CD14-positive monocyte (primary cell): ENCODE data around the gene LRIG1. TPM values are rescaled to one million over a fixed set of nuclear protein-coding genes. Genes with fewer than 3 reads are reported as not detected.

ENCODE experiments used
- DNase-seq, 3 donors: peaks; one replicate each; pipeline ENCODE4 v3.0.0-alpha.2; 2011 to 2022
- H2AFZ ChIP-seq: 2 replicates; pipeline ENCODE4 v1.6.0; 2012; ENCODE audit warnings: mild to moderate bottlenecking, low read depth, low read length, inconsistent platforms; ENCODE audit not compliant: insufficient read depth, poor library complexity, severe bottlenecking
- H3K27ac ChIP-seq, 2 donors: 1 replicate in 1 of 2; 2 replicates in 1 of 2; pipeline ENCODE4 v1.5.1; 2012 to 2013; ENCODE audit warnings: low read length in 2 of 2, control low read depth in 1 of 2, inconsistent platforms in 1 of 2, low read depth in 1 of 2, mild to moderate bottlenecking in 1 of 2
- H3K27me3 ChIP-seq, 2 donors: one replicate each; pipeline versions ENCODE4 v1.6.0 to v1.6.1; 2011 to 2013; ENCODE audit warnings: low read length in 2 of 2; ENCODE audit not compliant: control insufficient read depth in 2 of 2, insufficient read depth in 2 of 2
- H3K36me3 ChIP-seq, 2 donors: replicated peaks in 1 of 2; 1 replicate in 1 of 2; 2 replicates in 1 of 2; pipeline versions ENCODE4 v1.5.1 to v1.6.1; 2012 to 2013; ENCODE audit warnings: low read length in 2 of 2, control low read depth in 1 of 2, inconsistent platforms in 1 of 2, mild to moderate bottlenecking in 1 of 2; ENCODE audit not compliant: insufficient read depth in 2 of 2, control insufficient read depth in 1 of 2
- H3K4me1 ChIP-seq, 2 donors: 1 replicate in 1 of 2; 2 replicates in 1 of 2; pipeline versions ENCODE4 v1.5.1 to v1.6.1; 2012 to 2013; ENCODE audit warnings: low read length in 2 of 2, control low read depth in 1 of 2, inconsistent platforms in 1 of 2, mild to moderate bottlenecking in 1 of 2, moderate library complexity in 1 of 2; ENCODE audit not compliant: insufficient read depth in 2 of 2, control insufficient read depth in 1 of 2
- H3K4me2 ChIP-seq: replicated peaks from 2 replicates; pipeline ENCODE3; 2012; ENCODE audit warnings: low read length, moderate library complexity, mild to moderate bottlenecking; ENCODE audit not compliant: poor library complexity, severe bottlenecking; ENCODE audit errors: extremely low read depth
- H3K4me3 ChIP-seq, 3 experiments: fragments of 200-600 bp in 1 of 3; sonication (generic) in 1 of 3; replicated peaks in 1 of 3; 1 replicate in 2 of 3; 2 replicates in 1 of 3; pipeline ENCODE4 v1.5.1; 2011 to 2013; ENCODE audit warnings: low read length in 3 of 3, mild to moderate bottlenecking in 3 of 3, control low read depth in 2 of 3, low read depth in 2 of 3, inconsistent platforms in 1 of 3, moderate library complexity in 1 of 3
- H3K79me2 ChIP-seq: 2 replicates; pipeline ENCODE4 v1.6.0; 2012; ENCODE audit warnings: mild to moderate bottlenecking, control low read depth, inconsistent platforms, low read length, moderate library complexity; ENCODE audit not compliant: insufficient read depth
- H3K9ac ChIP-seq: 2 replicates; pipeline ENCODE4 v1.6.0; 2017; ENCODE audit warnings: low read length, mild to moderate bottlenecking; ENCODE audit not compliant: insufficient read depth, poor library complexity, severe bottlenecking
- H3K9me3 ChIP-seq, 2 donors: replicated peaks in 1 of 2; 1 replicate in 1 of 2; 2 replicates in 1 of 2; pipeline versions ENCODE4 v1.5.1 to v1.6.1; 2012 to 2013; ENCODE audit warnings: low read length in 2 of 2, control low read depth in 1 of 2; ENCODE audit not compliant: control insufficient read depth in 1 of 2, insufficient read depth in 1 of 2
- H4K20me1 ChIP-seq: 2 replicates; pipeline ENCODE4 v1.6.0; 2012; ENCODE audit warnings: mild to moderate bottlenecking, low read length, control low read depth, moderate library complexity; ENCODE audit not compliant: insufficient read depth
- H3K27ac Mint-ChIP-seq, 7 donors: one replicate each; pipeline ENCODE4 v1.8.0; 2020; ENCODE audit warnings: mild to moderate bottlenecking in 7 of 7, mixed read lengths in 7 of 7, moderate library complexity in 6 of 7, inconsistent platforms in 2 of 7
- H3K27me3 Mint-ChIP-seq, 3 donors: one replicate each; pipeline ENCODE4 v1.8.0; 2021 to 2022; ENCODE audit warnings: low read depth in 3 of 3, mild to moderate bottlenecking in 3 of 3, mixed read lengths in 3 of 3, moderate library complexity in 3 of 3, inconsistent platforms in 1 of 3
- H3K36me3 Mint-ChIP-seq, 2 donors: one replicate each; pipeline ENCODE4 v1.8.0; 2020; ENCODE audit warnings: mixed read lengths in 2 of 2, inconsistent platforms in 1 of 2, mild to moderate bottlenecking in 1 of 2
- H3K4me1 Mint-ChIP-seq: one replicate; pipeline ENCODE4 v1.8.0; 2020; ENCODE audit warnings: mild to moderate bottlenecking, mixed read lengths
- H3K4me3 Mint-ChIP-seq, 2 donors: one replicate each; pipeline ENCODE4 v1.8.0; 2020; ENCODE audit warnings: mild to moderate bottlenecking in 2 of 2, mixed read lengths in 2 of 2, moderate library complexity in 1 of 2
- H3K9me3 Mint-ChIP-seq, 7 donors: one replicate each; pipeline ENCODE4 v1.8.0; 2020 to 2022; ENCODE audit warnings: mixed read lengths in 7 of 7, mild to moderate bottlenecking in 6 of 7, moderate library complexity in 6 of 7, inconsistent platforms in 2 of 7
- CTCF ChIP-seq: fragments of 200-600 bp; IDR thresholded peaks from one replicate; pipeline ENCODE4 v1.8.0; 2022; ENCODE audit warnings: antibody characterized with exemption, mild to moderate bottlenecking
- WGBS: methylation state at CpG from one replicate; pipeline ENCODE4 v1.1.5; 2013; ENCODE audit warnings: missing lambda C conversion rate; ENCODE audit not compliant: insufficient coverage; 5-methylcytosine and 5-hydroxymethylcytosine counted together
- intact Hi-C, 2 donors: fragments of 100-400 bp; cut with micrococcal nuclease; formaldehyde crosslinking; loops; one replicate each; pipeline versions ENCODE4 v1.15.0 to v1.15.1; 2023
- polyA plus RNA-seq, 3 donors: library from polyadenylated mRNA; depleted of rRNA in 1 of 3; unstranded in 2 of 3; stranded (reverse) in 1 of 3; fragments of 300-500 nt in 2 of 3; fragments of >200 nt in 1 of 3; fragmentation: Illumina TruSeq in 2 of 3; gene quantifications; 1 replicate in 2 of 3; 2 replicates in 1 of 3; pipeline ENCODE4 v1.2.3, GENCODE V29; 2012 to 2021

The LRIG1 gene
- polyA plus RNA-seq, 3 donors: 0.82 to 1.9 (median 1.0) TPM

DNA sequence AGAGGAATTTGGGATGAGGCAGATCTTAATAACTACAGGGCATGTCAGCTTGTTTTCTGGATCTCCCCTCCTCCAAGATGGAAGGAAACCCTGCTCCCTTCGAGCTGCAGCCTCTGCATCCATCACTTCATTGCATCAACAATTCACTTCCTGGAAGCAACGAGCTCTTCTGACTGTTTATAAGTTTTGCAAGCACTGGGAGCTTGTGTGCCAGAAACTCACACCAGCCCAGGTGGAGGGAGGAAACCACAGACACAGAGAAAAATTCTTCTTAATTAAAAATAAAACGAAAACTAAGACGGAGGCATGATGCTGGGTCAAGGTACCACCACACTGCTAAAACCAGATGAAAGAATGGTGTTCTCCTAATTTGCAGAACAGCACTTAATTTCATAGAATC, 10.6 kb downstream of the LRIG1 start:
- Histone ChIP-seq H3K4me3 (no peak overlapping the region), H3K9me3 (no peaks in the 10 kb centered on the region), H3K27me3 (no peaks in the 10 kb centered on the region), H3K36me3 (no peaks in the 10 kb centered on the region), H3K27ac (no peak overlapping the region), H4K20me1 (no peaks in the 10 kb centered on the region), H3K4me2 (no peak overlapping the region), H2AFZ (no peak overlapping the region), H3K79me2 (no peaks in the 10 kb centered on the region), H3K9ac (no peak overlapping the region), H3K4me1 (peaks cover 4 to 7% of the 10 kb centered on the region in 2 donors)
- no peak for TF ChIP-seq CTCF
- H3K27ac Mint-ChIP-seq: no peak overlapping the region
- no peaks in the 10 kb centered on the region for H3K36me3 Mint-ChIP-seq
- WGBS: 0% methylated on average over 2 of the region's 4 CpGs
- peaks cover 23% of the 10 kb centered on the region for H3K4me1 Mint-ChIP-seq
- H3K4me3 Mint-ChIP-seq: no peak overlapping the region
- H3K27me3 Mint-ChIP-seq: peaks cover 0 to 4% (median 0%) of the 10 kb centered on the region in 3 donors
- intact Hi-C loops: no loop called here
- no peaks in the 10 kb centered on the region for H3K9me3 Mint-ChIP-seq
- no peak for DNase-seq

- Histone ChIP-seq H3K9me3 (no peaks in the 10 kb centered on the region), H3K4me3 (no peak overlapping the region), H3K9ac (no peak overlapping the region), H2AFZ (no peak overlapping the region), H3K27ac (no peak overlapping the region), H3K4me2 (no peak overlapping the region), H4K20me1 (no peaks in the 10 kb centered on the region), H3K27me3 (no peaks in the 10 kb centered on the region), H3K79me2 (no peaks in the 10 kb centered on the region), H3K4me1 (peaks cover 4 to 7% of the 10 kb centered on the region in 2 donors), H3K36me3 (no peaks in the 10 kb centered on the region)
- Mint-ChIP-seq H3K4me1 (peaks cover 23% of the 10 kb centered on the region), H3K9me3 (no peaks in the 10 kb centered on the region), H3K27me3 (peaks cover 0 to 4% (median 0%) of the 10 kb centered on the region in 3 donors), H3K36me3 (no peaks in the 10 kb centered on the region), H3K4me3 (no peak overlapping the region), H3K27ac (no peak overlapping the region)
- 100% methylated on average over 1 of the region's 4 CpGs for WGBS
- intact Hi-C loops: no loop called here
- TF ChIP-seq CTCF: no peak
- no peak for DNase-seq
These were observed 11.2 kb downstream of the LRIG1 start for GRCh38 chr3:66489581-66489980.
